ENCODE data around the gene SYN1.

The SYN1 gene

DNA sequence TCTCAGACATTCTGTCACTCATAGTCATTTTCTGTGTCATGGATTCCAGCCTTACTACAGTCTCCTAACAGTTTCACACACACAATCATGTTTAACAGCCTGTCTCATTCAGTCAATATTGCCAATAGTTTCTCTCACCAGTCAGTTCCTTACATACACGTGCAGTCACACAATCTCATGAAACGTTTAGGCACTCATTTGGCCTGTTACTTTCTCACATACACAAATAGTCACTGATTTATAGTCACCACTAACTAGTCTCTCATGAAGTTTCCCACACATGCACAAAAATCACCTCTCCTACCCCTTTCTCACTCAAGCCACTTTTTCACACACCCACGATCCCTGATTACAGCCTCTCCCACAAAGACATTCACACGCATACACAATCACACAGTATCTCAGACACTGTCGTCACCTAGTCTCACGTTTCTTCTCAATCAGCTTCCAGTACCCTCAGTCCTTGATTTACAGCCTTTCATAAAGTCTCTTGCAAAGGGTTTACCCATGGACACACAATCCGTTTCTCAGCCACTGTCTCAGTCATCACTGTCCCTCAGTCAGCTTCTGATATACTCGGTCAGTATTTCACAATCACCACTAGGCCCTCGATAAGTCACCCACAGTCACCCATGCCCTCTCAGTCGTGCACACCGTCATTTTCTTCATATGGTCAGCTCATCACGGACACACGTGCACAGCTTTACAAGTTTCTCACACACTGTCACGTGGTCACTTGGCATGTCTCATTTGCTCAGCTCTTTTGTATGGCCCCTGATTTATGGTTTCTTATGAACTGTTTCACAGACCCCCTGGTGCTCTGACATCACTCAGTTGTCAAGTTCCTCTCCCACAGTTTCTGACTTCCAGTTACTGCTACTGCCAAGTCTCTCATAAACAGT is 14.3 kb upstream of the SYN1 start:
- TF ChIP-seq, protein P1, sequence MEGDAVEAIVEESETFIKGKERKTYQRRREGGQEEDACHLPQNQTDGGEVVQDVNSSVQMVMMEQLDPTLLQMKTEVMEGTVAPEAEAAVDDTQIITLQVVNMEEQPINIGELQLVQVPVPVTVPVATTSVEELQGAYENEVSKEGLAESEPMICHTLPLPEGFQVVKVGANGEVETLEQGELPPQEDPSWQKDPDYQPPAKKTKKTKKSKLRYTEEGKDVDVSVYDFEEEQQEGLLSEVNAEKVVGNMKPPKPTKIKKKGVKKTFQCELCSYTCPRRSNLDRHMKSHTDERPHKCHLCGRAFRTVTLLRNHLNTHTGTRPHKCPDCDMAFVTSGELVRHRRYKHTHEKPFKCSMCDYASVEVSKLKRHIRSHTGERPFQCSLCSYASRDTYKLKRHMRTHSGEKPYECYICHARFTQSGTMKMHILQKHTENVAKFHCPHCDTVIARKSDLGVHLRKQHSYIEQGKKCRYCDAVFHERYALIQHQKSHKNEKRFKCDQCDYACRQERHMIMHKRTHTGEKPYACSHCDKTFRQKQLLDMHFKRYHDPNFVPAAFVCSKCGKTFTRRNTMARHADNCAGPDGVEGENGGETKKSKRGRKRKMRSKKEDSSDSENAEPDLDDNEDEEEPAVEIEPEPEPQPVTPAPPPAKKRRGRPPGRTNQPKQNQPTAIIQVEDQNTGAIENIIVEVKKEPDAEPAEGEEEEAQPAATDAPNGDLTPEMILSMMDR (IDR thresholded peaks at IDR 0.05; ENCODE audit: insufficient read depth, missing control alignments), result no peak
- no peak for FAIRE-seq
- DNase-seq (ENCODE audit: insufficient read length, low spot score), result no peak

DNA sequence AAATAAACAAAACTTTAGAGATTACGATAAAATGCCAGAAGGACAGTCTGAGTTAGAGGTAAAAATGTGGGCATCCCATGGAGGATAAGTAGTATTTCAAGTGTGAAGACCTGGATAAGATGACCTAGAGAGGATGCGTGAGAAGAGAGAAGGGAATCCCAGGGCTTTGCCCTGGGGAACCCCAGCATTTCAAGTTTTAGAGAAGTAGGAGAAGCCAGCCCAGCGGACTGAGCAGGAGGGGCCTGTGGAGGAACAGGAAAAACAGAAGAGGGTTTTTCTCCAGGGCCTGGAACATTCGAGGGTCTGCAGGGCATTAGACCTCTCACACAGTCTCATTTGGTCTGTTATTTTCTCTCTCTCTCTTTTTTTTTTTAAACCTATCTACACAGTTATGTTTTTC is 13.0 kb upstream of the SYN1 start:
- DNase-seq (ENCODE audit: insufficient read length, low spot score), result no peak
- TF ChIP-seq, protein P1 (IDR thresholded peaks at IDR 0.05; ENCODE audit: insufficient read depth, missing control alignments), result no peak
- FAIRE-seq, result no peak

DNA sequence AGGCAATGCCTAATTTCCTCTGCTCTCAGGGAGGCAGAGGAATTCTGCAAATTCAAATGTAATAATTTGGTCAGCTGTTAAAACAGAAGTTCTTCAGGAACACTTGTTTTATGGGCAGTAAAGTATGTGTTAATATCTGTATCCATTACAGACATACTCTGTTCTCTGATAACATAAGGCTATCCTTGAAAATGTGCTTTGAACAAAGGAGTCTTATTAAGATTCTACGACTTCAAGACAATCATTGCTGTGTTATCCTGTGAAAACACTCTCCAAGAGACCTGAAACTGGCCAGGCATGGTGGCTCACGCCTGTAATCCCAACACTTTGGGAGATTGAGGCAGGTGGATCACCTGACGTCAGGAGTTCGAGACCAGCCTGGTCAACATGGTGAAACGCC is 12.0 kb upstream of the SYN1 start:
- FAIRE-seq, result no peak
- TF ChIP-seq, protein P1 (IDR thresholded peaks at IDR 0.05; ENCODE audit: insufficient read depth, missing control alignments), result no peak
- DNase-seq (ENCODE audit: insufficient read length, low spot score), result no peak

DNA sequence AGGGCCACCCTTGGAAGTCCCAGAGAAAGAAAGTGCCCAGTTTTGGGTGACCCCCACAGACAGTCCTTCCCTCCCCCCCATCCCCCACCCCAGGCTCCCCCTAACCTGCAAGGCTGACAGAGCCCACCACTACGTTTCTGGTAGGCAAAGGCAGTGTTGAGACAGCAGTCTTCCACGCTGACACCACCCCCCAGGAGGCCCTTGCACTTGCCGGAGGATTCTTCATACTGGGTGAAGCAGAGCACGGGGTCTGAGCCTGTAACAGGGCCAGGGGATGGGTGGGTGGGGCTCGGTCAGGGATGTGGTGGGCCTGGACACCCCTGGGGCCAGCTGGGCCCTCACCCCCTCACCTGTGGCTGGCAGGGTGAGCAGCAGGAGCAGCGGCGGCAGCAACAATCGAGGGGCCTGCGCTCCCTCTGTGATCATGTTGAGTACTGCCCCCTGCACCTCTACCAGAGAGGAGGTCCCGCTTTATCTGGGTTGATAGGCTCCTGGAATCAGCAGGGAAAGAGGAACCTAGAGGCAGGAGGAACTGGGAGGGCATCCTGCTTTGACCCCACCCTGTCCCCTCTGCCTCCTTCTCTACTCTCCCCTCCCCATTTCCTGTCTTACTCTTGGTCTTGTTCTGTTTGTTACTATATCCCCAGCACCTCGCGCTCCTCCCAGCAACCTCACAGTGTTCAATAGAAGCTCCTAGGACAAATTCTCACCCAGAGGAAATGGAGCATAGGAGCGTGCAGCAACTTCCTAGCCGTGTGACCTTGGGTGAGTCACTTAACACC is 10.0 kb upstream of the SYN1 start, which contains the start of gene CFP:
CFP (minus strand) TSS at position 512 of the 782 bp plus-strand sequence; CDS start at position 426, 86 bp downstream.
- TF ChIP-seq, protein P1 (IDR thresholded peaks at IDR 0.05; ENCODE audit: insufficient read depth, missing control alignments), result no peak
- DNase-seq (ENCODE audit: insufficient read length, low spot score), result no peak
- FAIRE-seq, result no peak

DNA sequence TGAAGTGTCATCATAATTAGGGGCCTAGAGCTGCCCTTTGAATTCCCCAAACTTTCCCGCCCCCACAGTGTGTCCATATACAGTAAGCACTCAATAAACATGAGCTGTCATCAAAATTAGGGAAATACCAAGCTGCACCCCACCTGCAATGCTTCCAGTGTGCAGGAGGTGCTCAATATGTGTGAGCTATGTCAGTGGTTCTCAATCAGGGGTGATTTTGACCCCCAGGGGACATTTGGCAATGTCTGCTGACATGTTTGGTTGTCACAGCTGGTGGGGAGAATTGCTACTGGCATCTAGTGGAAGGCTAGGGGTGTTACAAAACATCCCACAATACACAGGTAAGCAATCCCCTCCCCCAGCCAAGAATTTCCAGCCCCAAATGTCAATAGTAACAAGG is 9.3 kb upstream of the SYN1 start:
- DNase-seq (ENCODE audit: insufficient read length, low spot score) (no peak), FAIRE-seq (no peak)
- TF ChIP-seq, protein P1 (IDR thresholded peaks at IDR 0.05; ENCODE audit: insufficient read depth, missing control alignments), result no peak

DNA sequence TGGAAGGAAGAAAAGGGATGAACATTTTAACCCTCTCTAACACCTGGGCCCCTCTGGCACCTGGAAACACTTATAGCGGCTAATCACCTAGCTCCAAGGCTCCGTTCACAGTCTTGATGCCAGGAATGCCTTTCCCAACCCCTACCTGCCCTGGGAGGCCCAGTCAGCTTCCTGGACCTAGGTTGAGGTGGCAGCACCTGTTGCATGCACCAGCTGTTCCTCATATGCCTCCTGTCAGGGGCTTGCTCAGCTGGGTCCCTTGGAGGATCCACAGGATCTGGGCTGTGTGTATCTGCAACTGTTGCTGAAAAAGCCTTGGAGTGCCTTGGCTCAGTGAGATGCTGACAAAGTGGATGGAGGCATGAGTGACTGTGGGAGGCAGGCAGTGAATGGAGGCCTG is 5.7 kb upstream of the SYN1 start:
- no peak for FAIRE-seq

More for the DNA sequence above, 5.7 kb upstream of the SYN1 start:
- no peak for DNase-seq (ENCODE audit: insufficient read length, low spot score)
- TF ChIP-seq, protein P1 (IDR thresholded peaks at IDR 0.05; ENCODE audit: insufficient read depth, missing control alignments), result no peak
